Lower leg skin (tissue), 4 donors: ENCODE results near the gene MORC3. TPM values are rescaled to one million over a fixed set of nuclear protein-coding genes. Genes with fewer than 3 reads are reported as not detected.

Experiments
- DNase-seq, 2 donors: peaks; one replicate each; pipeline ENCODE4 v3.0.0-alpha.2; 2019; ENCODE audit warnings: low spot score in 2 of 2
- H3K4me3 ChIP-seq: fragments of 200-600 bp; sonication (generic); 2 replicates; pipeline ENCODE4 v1.5.1; 2017; ENCODE audit warnings: mild to moderate bottlenecking, low read depth; ENCODE audit not compliant: poor library complexity, severe bottlenecking
- CTCF ChIP-seq, 3 donors: fragments of 450-650 bp; IDR thresholded peaks; one replicate each; pipeline ENCODE4 v1.5.1; 2016; ENCODE audit warnings: antibody characterized with exemption in 3 of 3, mild to moderate bottlenecking in 3 of 3, moderate library complexity in 2 of 3
- POLR2A ChIP-seq, 2 donors: fragments of 450-650 bp; IDR thresholded peaks; one replicate each; pipeline ENCODE4 v1.6.1; 2016 to 2017; ENCODE audit warnings: antibody characterized with exemption in 2 of 2, mild to moderate bottlenecking in 1 of 2, moderate library complexity in 1 of 2
- WGBS, 2 donors: methylation state at CpG; one replicate each; pipeline ENCODE4 v1.1.5; 2018; 5-methylcytosine and 5-hydroxymethylcytosine counted together
- intact Hi-C: fragments of 100-400 bp; cut with DNase I; formaldehyde crosslinking; loops from one replicate; pipeline ENCODE4 v1.15.0; 2023; ENCODE audit warnings: low total_unique reads
- total RNA-seq, 4 donors: library from RNA; depleted of rRNA; stranded (reverse); fragments of >200 nt; gene quantifications; one replicate each; pipeline ENCODE4 v1.1.0, GENCODE V29; 2016

MORC3 gene
- total RNA-seq, 4 donors from 2014 or later: 47.4 to 71.3 (median 56.8) TPM

- TF ChIP-seq CTCF (IDR thresholded peaks at IDR 0.05): no peak
- TF ChIP-seq POLR2A (IDR thresholded peaks at IDR 0.05): no peak
- 65 to 79% methylated on average over 2 of the region's 2 CpGs for WGBS, 2 donors
These were observed 35.9 kb downstream of the MORC3 start for GRCh38 chr21:36355868-36356267.

GRCh38 chr21:36359185-36359584, 39.2 kb downstream of the MORC3 start:
- WGBS, 2 donors: 95 to 96% methylated on average over 2 of the region's 2 CpGs
- H3K4me3 ChIP-seq: no peak overlapping the region
- no peak for DNase-seq
- TF ChIP-seq CTCF (IDR thresholded peaks at IDR 0.05): no peak
- no peak for TF ChIP-seq POLR2A (IDR thresholded peaks at IDR 0.05)
- intact Hi-C loops: no loop called here

More at GRCh38 chr21:36355868-36356267, 35.9 kb downstream of the MORC3 start:
- no peak overlapping the region for H3K4me3 ChIP-seq
- intact Hi-C loops: no loop called here
- no peak for DNase-seq

DNA sequence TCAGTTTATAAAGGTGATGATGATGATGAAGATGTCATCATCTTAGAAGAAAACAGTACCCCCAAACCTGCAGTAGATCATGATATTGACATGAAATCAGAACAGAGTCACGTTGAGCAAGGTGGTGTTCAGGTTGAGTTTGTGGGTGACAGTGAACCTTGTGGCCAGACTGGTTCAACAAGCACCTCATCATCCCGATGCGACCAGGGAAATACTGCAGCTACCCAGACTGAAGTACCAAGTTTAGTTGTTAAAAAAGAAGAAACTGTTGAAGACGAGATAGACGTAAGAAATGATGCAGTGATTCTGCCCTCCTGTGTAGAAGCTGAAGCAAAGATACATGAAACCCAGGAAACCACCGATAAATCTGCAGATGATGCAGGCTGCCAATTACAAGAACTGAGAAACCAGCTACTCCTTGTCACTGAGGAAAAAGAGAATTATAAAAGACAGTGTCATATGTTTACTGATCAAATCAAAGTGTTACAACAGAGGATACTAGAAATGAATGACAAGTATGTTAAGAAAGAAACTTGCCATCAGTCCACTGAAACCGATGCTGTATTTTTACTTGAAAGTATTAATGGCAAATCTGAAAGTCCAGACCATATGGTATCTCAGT, 49.2 kb downstream of the MORC3 start:
- intact Hi-C loops: no loop called here
- no peak overlapping the region for H3K4me3 ChIP-seq
- TF ChIP-seq POLR2A (IDR thresholded peaks at IDR 0.05): no peak
- no peak for TF ChIP-seq CTCF (IDR thresholded peaks at IDR 0.05)
- no peak for DNase-seq
- 84 to 90% methylated on average over 7 of the region's 7 CpGs for WGBS, 2 donors

DNA sequence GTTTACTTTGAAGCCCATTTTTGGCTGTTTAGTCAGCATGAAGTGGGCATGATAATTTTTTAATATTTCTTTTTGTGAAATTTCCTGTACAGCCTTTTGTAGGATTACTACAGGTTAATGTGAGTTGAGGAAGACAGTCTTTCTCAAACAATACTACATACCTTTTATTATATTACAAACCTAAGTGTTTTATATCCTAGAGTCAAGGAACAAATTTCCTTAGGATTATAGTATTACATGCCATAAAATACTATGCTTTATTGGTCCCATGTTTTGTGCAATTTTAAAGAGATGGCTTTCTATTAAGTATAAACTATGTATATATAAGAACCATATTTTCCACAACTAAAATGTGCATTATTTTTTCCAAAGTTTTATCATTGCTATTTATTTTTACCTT, 56.0 kb downstream of the MORC3 start:
- no peak for DNase-seq
- TF ChIP-seq POLR2A (IDR thresholded peaks at IDR 0.05): no peak
- TF ChIP-seq CTCF (IDR thresholded peaks at IDR 0.05): no peak
- no peak overlapping the region for H3K4me3 ChIP-seq
- intact Hi-C loops: no loop called here

DNA sequence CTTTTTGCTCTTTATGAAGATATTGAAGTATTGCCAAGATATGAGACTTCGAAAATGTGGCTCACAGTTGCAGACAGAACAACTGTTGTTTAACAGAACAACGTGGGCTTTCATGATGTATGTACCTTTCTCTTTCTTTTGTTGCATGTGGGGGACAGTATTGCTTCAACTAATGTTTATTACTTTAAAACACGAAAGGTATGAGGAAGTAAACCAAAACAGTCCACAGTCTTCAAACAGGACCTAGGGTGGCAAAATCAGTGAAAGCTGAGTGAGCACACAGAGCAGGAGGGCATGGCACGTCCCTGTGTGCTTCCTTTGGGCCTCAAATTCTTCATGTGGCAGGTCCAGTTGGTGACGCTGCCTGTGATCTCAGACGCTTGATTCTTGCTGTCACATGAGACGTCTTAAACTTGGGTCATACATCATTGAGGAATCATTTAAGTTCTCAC, 57.4 kb downstream of the MORC3 start:
- H3K4me3 ChIP-seq: no peak overlapping the region
- WGBS, 2 donors: 65 to 67% methylated on average over 7 of the region's 7 CpGs
- intact Hi-C loops: no loop called here
- DNase-seq: no peak
- TF ChIP-seq CTCF (IDR thresholded peaks at IDR 0.05): no peak
- TF ChIP-seq POLR2A (IDR thresholded peaks at IDR 0.05): no peak

- 95 to 97% methylated on average over 6 of the region's 6 CpGs for WGBS, 2 donors
- intact Hi-C loops: no loop called here
- no peak overlapping the region for H3K4me3 ChIP-seq
- no peak for DNase-seq
- TF ChIP-seq POLR2A (IDR thresholded peaks at IDR 0.05) (no peak), CTCF (IDR thresholded peaks at IDR 0.05) (no peak)
These were observed 59.3 kb downstream of the MORC3 start for GRCh38 chr21:36379251-36379650.
